ENCODE measurements around the gene DNAJB2.
"Not testable (repeated sequence)": the region's sequence is repeated elsewhere in the genome, so short reads cannot be mapped to it uniquely, and the experiment has no call there.

DNAJB2 gene

DNA sequence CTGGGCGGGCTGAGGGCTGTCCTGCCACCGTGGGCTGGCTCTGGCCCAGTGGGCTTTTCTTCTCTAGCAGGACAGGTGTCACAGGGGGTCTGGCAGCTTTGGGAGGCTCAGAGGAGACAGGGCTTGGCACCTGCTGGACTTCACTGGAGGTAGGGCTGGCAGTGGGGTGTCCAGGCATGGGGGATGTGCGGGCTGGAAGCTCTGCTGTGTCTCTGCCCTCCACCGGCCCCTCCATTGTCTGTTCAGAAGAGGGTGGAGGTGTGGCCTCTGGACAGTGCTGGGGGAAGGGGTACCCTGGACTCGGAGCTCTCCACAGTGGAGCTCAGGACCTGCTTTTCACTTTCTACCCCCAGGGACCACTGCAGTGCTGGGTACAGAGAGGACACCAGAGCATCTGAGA lies 20.9 kb downstream of the DNAJB2 start:
- DNase-seq (ENCODE audit: low spot score), result no peak

GRCh38 chr2:219302412-219302968 lies 23.3 kb downstream of the DNAJB2 start:
- DNase-seq (ENCODE audit: low spot score), result no peak

DNA sequence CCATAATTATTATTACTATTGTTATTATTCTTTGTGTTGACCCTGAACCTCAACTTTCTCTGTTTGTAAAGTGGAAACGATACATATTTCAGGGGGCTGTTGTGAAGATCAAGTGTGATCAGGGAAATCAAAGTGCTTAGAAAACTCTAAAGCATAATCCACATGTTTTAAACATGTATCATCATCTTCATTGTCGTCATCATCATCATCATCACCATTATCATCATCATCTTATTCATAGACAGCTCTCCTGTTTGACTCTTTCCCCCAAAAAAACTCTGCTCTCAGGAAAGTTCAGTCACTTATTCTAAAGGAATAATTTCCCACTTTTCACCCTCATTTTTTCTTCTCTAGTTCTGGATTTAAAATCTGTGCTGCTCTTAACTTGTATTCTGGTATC lies 25.1 kb downstream of the DNAJB2 start:
- DNase-seq (ENCODE audit: low spot score), result no peak

- no peak for DNase-seq (ENCODE audit: low spot score)
These were observed 26.9 kb downstream of the DNAJB2 start for GRCh38 chr2:219306047-219306446.

DNA sequence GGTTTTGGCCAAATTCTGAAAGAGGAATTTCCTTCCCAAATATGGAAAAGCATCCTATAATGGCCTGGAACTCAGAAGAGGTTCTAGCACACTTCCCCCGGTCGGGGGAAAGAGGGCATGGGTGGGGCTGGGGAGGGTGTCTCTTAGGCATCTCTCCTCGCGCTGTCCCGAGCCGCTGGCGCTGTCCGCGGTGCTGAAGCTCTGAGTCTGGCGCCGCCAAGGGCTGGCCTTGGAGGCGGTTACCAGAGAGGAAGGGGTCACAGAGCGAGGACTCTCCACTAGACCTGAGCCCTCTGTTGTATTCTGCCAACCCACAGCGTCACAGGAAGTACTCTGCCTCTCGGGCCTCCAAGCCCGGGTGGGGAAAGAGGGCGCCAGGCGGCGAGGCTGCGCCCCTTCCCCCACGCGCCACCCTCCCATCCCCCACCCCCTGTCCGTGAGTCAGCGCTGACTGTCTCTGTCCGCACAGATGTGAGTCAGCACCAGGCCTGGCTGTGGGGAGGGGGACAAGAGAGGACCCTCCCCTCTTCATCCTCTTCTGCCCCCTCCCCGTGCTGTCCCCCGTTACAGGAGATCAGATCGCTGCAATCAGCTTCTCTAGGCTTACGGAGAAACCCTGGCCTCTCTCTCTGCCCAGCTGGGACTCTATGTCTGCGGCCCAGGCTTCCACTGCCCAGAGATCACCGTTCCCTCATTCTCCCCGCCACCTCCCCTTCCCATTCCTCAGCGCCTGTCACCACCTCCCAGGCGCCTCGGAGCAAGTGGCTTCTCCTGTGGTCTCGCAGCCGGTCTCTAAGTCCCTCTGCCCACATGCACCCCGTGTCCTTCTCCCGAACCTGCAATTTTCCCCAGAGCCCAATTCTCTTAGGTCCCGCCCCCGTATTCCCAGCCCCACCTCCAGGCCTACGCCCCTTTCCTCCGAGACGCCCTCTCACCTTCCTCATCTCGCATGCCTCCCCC lies 29.3 kb downstream of the DNAJB2 start:
- DNase-seq (ENCODE audit: low spot score), result peak; percentile 57

DNA sequence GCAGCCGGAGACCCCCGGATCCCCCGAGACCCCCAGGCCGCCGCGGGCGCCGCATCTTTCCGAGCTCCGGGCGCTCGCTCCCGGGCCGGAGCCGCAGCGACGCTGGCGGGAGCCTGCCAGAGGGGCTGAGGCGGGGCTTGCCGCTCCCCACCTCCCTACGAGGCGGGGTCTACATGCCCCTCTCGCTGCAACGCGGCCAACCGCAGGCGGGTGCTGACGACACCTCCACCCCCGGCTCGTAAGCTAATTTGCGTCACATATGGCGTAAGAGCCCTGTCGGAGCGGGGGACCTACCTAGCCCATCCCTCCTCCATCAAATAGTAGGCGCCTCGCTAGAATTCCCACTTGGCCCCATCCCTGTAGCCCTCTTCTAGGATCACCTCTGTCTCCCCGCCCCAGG lies 30.1 kb downstream of the DNAJB2 start, which contains the start of gene PTPRN:
Gene PTPRN (minus strand): TSS at position 124 of the 400 bp plus-strand sequence. CDS start 69 bp downstream, at position 55.
- DNase-seq (ENCODE audit: low spot score), result peak; percentile 79

- DNase-seq (ENCODE audit: low spot score), result not testable (repeated sequence)
These were observed 33.6 kb downstream of the DNAJB2 start for GRCh38 chr2:219312683-219313263.

DNA sequence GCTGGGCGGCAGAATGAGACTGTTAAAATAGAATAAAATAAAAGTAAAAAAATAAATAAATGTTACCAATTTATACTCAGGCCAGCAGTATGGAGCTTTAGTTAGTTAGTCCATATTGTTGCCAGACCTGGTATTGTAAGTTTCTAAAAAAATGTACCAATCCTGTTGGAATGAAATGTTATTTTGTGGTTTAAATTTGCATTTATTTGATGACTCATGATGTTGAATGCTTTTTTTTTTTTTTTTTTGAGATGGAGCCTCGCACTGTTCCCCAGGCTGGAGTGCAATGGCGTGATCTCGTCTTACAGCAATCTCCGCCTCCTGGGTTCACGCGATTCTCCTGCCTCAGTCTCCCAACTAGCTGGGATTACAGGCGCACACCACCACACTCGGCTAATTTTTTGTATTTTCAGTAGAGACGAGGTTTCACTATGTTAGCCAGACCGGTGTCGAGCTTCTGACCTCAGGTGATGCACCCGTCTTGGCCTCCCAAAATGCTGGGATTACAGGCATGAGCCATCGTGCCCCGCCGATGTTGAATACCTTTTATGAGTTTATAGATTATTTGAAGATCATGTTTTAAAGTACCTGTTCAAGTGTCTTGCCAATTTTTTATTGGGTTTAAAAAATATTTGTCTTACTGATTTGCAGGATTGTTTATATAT lies 35.8 kb downstream of the DNAJB2 start:
- no peak for DNase-seq (ENCODE audit: low spot score)

GRCh38 chr2:219323434-219323833 lies 44.3 kb downstream of the DNAJB2 start:
- no peak for DNase-seq (ENCODE audit: low spot score)

GRCh38 chr2:219325136-219325535 lies 46.0 kb downstream of the DNAJB2 start:
- DNase-seq (ENCODE audit: low spot score), result no peak

DNA sequence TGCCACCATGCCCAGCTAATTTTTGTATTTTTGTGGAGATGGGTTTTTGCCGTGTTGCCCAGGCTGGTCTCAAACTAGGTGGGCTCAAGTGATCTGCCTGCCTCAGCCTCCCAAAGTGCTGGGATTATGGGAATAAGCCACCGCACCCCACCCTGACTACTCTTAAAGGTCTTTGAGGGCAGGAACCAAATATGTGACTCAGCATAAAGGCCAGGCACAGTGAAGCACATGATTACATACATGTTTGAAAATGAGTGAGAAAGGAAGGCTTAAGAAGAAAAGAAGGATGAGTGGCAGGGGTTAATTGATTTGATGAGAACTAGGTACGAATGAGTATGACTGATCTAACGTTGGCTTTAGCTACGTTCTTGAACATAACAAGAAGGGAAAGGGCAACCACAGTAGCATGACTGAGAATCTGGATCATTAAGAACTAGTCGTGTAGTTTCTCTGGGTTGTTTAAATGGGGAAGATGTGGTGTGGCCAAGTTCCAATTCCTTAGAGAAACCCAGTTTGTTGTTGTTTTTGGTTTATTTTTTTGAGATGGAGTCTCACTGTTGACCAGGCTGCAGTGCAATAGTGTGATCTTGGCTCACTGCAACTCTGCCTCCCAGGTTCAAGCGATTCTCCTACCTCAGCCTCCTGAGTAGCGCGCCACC lies 46.6 kb downstream of the DNAJB2 start:
- no peak for DNase-seq (ENCODE audit: low spot score)

DNA sequence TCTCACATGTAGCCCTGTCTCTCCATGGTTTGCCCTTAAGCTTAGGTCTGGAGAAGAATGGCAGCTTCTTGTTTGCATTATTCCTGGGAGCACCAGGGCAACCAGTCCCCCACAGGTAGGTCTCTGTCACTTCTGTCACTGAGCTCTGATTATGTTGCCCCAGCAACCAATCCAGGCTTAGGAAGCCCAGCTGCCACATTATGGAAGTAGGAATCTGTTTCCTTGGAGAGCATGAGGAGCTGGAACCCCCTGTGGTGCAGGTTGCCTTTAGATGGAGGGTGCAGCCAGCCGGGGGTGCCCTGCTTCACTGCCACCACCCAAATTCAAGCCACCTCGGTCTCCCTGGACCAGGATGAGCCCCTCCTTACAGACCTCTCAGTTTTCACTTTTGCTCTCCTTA lies 48.6 kb downstream of the DNAJB2 start:
- peak; percentile 34 for DNase-seq (ENCODE audit: low spot score)

GRCh38 chr2:219331560-219332213 lies 52.5 kb downstream of the DNAJB2 start:
- DNase-seq (ENCODE audit: low spot score), result no peak

GRCh38 chr2:219332542-219332941 lies 53.4 kb downstream of the DNAJB2 start, which contains the start of gene RESP18:
TSS of gene RESP18 (minus strand) at chr2:219332744.
- DNase-seq (ENCODE audit: low spot score), result no peak

DNA sequence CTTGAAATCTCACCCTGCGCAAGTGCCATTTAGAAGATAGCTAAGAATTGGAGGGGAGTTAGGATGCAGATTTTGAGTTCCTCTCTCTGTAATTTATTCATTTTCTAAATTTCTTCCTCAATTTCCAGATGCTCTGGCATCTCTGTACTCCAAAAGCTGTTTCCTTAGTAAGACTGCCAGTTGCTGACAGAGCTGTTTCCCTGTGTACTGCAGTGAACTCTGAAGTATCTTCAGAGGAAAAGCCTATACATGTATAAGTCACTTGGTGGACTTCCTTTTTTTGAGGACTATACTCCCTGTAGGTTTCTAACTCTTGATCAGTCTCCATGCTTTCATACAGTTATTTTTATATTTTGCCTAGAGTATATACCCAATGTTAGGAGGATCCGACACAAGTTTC lies 54.9 kb downstream of the DNAJB2 start:
- DNase-seq (ENCODE audit: low spot score), result no peak

GRCh38 chr2:219335373-219335786 lies 56.2 kb downstream of the DNAJB2 start:
- DNase-seq (ENCODE audit: low spot score), result peak; percentile 31
